ENCODE measurements around the gene CALR3.
"Not testable (repeated sequence)": the region's sequence is repeated elsewhere in the genome, so short reads cannot be mapped to it uniquely, and the experiment has no call there.

Gene CALR3

DNA sequence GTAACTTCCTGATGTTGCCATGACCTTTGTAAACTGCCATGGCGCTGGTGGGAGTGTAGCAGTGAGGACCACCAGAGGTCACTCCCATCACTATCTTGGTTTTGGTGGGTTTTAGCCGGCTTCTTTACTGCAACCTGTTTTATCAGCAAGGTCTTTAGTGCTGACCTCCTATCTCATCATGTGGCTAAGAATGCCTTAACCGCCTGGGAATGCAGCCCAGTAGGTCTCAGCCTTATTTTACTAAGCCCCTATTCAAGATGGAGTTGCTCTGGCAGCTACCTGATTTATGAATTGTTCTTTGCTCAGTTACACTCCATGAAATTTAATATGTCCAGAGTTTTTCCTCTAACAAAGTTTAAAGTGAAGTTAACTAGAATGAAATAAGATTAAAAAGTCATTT lies 19.6 kb downstream of the CALR3 start:
- TF ChIP-seq CTCF (IDR thresholded peaks at IDR 0.05; ENCODE audit: insufficient read depth, low read length, missing control alignments): no peak
- ChIA-PET CTCF (interaction anchor here (1.4 kb wide), 1 partner anchor 10 kb away, joined by 3 read pairs; no protein-coding TSS in a partner anchor), POLR2A (interaction anchor here (1.2 kb wide), 1 partner anchor 20 kb away, joined by 3 read pairs; the partner anchor contains the start of genes C19orf44 and CALR3)
- no peak overlapping the region for H3K4me3 ChIP-seq (ENCODE audit: low read depth, low read length)
- no peak for DNase-seq (ENCODE audit: low read depth, low spot score)

DNA sequence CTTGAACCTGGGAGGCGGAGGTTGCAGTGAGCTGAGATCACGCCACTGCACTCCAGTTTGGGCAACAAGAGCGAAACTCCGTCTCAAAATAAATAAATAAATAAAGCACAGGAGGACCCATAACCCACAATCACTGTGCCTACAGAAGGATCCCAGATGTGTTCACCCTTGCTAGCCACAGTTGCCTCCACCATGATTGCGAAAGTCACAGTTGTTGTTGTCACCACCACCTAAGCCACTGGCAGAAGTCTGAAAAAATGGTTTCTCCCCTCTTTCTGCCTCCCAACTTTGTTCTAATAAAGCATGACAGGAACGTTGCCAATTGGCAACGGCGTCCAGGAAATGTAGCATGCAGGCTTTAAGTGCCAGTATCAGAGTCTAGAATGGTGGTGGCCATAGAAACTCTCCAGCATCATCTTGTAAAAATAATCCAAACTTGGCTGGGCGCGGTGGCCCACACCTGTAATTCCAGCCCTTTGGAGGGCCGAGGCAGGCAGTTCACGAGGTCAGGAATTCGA lies 22.0 kb downstream of the CALR3 start:
- no peak for TF ChIP-seq CTCF (IDR thresholded peaks at IDR 0.05; ENCODE audit: insufficient read depth, low read length, missing control alignments)
- CTCF ChIA-PET: no interaction called here
- no peak for DNase-seq (ENCODE audit: low read depth, low spot score)

GRCh38 chr19:16472992-16473391 lies 23.0 kb downstream of the CALR3 start:
- no peak for DNase-seq (ENCODE audit: low read depth, low spot score)
- no peak overlapping the region for H3K4me3 ChIP-seq (ENCODE audit: low read depth, low read length)
- TF ChIP-seq CTCF (IDR thresholded peaks at IDR 0.05; ENCODE audit: insufficient read depth, low read length, missing control alignments): no peak
- POLR2A ChIA-PET: no interaction called here
- CTCF ChIA-PET: interaction anchor here (1.1 kb wide), 1 partner anchor 23 kb away, joined by 3 read pairs; the partner anchor contains the start of genes C19orf44 and CALR3

More for the DNA sequence above, 22.0 kb downstream of the CALR3 start:
- H3K4me3 ChIP-seq (ENCODE audit: low read depth, low read length): no peak overlapping the region
- POLR2A ChIA-PET: no interaction called here

DNA sequence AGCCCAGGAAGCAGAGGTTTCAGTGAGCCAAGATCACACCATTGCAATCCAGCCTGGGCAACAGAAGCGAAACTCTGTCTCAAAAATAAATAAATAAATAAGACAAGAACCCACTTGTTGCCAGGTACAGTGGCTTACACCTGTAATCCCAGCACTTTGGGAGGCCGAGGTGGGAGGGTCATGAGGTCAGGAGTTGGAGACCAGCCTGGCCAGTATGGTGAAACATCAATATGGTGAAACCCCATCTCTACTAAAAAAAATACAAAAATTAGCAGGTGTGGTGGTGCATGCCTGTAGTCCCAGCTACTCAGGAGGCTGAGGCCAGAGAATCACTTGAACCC lies 23.4 kb downstream of the CALR3 start:
- H3K4me3 ChIP-seq (ENCODE audit: low read depth, low read length): peak overlapping the region; percentile 70
- POLR2A ChIA-PET; DNase-seq (ENCODE audit: low read depth, low spot score): not testable (repeated sequence)
- CTCF ChIA-PET: interaction anchor here (1.1 kb wide), 1 partner anchor 24 kb away, joined by 3 read pairs; the partner anchor contains the start of genes C19orf44 and CALR3

- H3K4me3 ChIP-seq (ENCODE audit: low read depth, low read length): peak overlapping the region; percentile 67
- POLR2A ChIA-PET: no interaction called here
- CTCF ChIA-PET: interaction anchor here (1.1 to 1.4 kb wide), 3 partner anchors 19 to 53 kb away, joined by 3 read pairs; no protein-coding TSS in a partner anchor
- DNase-seq (ENCODE audit: low read depth, low spot score): no peak
- TF ChIP-seq CTCF (IDR thresholded peaks at IDR 0.05; ENCODE audit: insufficient read depth, low read length, missing control alignments): no peak
Measured at GRCh38 chr19:16470911-16471811, 24.8 kb downstream of the CALR3 start.

DNA sequence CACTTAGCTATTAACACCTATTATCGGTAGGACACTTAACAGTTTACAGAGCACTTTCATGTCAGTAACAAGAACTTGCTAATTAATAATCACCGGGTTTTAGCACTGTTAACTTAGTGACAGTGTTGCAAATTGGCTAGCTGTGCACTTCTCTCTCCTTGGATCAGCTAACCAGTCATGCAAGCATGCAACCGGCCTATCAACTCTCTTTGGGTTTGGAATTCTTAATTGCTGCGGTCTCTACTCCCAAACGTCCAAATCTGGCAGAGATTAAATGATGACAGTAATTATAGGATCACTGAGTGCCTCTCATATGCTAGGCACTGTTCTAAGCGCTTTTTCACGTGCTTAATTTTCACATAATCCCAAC lies 25.4 kb downstream of the CALR3 start:
- CTCF ChIA-PET: interaction anchor here (1.1 to 1.4 kb wide), 3 partner anchors 18 to 52 kb away, joined by 3 read pairs; no protein-coding TSS in a partner anchor

More for the DNA sequence above, 25.4 kb downstream of the CALR3 start:
- TF ChIP-seq CTCF (IDR thresholded peaks at IDR 0.05; ENCODE audit: insufficient read depth, low read length, missing control alignments): no peak
- POLR2A ChIA-PET: no interaction called here
- no peak for DNase-seq (ENCODE audit: low read depth, low spot score)
- H3K4me3 ChIP-seq (ENCODE audit: low read depth, low read length): peak overlapping the region; percentile 67

Measured in AG04449 (cell line).